Measurements from ENCODE around the gene G3BP1.
"Not testable (repeated sequence)": the region's sequence is repeated elsewhere in the genome, so short reads cannot be mapped to it uniquely, and the experiment has no call there.

The G3BP1 gene

DNA sequence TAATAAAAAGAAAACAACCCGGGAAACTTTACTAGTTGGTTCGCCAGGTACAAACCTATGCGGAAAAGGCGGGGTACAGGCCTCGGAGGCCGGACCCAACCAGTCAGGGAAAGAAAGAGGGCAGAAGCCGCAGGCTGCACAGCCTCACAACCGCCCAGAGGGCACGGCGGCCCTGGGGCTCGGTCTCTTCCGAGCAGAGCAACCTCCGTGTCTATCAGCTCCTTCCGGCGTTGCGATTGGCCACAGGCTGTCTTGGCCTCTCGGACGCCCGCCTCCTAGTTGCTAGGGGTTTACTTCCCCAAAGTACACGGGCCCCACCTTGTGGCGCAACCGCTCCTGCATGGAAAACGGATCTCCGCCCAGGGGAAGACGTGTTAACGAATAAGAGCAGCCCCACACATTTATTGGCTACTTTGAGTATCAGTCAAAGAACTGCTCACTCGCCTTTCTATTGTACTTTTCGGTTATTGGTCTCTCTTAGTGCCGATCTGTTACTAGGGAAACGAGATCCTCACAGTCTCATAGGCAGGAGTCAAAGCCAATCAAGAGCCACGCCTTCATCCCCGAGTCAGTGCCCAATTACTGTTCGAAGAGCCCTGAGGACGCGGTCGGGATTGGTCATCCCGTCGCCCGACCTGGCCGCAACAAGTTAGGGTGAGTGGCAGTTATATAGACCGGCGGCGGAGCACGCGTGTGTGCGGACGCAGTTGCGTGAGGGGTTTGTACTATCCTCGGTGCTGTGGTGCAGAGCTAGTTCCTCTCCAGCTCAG, at the start of gene G3BP1:
TSS of gene G3BP1 (plus strand) at position 696 of the 770 bp plus-strand sequence. CDS start 14,667 bp downstream, outside the sequence.
- DNase-seq: peak; percentile 100

GRCh38 chr5:151722546-151722945, 49.2 kb upstream of the G3BP1 start:
- DNase-seq: no peak

GRCh38 chr5:151724360-151724759, 47.4 kb upstream of the G3BP1 start:
- no peak for DNase-seq

GRCh38 chr5:151729597-151729996, 42.2 kb upstream of the G3BP1 start:
- not testable (repeated sequence) for DNase-seq

- no peak for DNase-seq
Observed at GRCh38 chr5:151730381-151730780, 41.4 kb upstream of the G3BP1 start.

DNA sequence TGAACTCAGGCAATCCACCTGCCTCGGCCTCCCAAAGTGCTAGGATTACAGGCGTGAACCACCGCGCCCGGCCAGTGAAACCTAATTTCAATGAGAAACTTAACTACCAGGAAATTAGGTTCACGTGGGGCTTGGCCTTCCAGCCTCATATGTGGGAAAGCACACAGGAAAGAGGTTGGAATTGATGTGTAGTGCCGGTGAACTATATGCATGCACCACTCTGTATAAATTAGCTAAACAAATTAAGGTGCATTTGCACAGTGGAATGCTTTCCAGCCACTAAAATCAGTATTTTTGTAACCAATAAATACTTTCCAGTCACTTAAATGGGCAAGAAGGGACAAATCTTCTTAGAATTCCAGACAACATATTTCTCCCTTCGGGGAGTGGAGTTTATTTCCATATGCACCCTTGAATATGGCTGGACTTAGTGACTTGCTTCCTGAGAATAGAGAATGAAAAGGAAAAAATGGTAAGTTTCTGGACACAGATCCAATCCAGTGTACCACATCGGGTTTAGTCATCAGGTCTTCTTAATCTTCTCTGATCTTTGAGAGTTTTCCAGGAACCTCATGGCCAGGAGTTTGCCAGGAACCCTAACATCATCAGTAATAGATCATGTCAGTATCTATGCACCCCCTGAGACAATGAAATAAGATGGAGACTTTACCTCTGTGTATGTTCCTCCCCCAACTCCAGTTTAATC, 38.2 kb upstream of the G3BP1 start:
- no peak for DNase-seq

DNA sequence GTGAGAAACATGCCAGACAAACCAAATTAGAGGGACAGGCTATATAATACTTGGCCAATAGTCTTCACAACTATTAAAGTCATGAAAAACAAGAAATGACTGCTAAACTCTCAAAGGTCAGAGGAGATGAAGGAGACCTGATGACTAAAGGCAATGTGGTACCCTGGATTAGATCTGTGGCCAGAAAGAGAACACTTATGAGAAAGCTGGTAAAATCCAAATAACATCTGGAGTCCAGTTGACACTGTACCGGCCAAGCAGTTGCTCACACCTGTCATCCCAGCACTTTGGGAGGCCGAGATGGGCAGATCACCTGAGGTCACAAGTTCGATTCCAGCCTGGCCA, 37.7 kb upstream of the G3BP1 start:
- DNase-seq: no peak

DNA sequence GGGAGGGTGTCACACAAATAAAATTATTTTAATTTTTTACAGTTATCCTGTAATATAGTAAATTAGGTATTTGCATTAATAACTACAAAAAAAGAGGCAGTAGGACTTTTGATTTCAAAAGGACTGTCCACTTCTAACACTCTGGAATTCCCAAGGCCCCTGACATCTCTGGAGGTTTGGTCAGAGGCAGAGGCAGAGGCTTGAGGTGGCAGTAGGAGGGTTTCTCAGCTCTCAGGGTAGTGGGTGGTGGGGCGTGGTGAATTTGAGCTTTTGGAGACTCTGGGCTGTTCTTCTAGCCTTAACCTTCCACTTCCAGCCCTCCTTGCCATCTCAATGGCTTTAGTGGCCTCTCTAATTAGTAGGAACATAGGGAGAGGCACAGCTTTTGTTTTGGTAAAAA, 36.1 kb upstream of the G3BP1 start:
- DNase-seq: no peak

GRCh38 chr5:151737431-151737830, 34.3 kb upstream of the G3BP1 start:
- DNase-seq: no peak

DNA sequence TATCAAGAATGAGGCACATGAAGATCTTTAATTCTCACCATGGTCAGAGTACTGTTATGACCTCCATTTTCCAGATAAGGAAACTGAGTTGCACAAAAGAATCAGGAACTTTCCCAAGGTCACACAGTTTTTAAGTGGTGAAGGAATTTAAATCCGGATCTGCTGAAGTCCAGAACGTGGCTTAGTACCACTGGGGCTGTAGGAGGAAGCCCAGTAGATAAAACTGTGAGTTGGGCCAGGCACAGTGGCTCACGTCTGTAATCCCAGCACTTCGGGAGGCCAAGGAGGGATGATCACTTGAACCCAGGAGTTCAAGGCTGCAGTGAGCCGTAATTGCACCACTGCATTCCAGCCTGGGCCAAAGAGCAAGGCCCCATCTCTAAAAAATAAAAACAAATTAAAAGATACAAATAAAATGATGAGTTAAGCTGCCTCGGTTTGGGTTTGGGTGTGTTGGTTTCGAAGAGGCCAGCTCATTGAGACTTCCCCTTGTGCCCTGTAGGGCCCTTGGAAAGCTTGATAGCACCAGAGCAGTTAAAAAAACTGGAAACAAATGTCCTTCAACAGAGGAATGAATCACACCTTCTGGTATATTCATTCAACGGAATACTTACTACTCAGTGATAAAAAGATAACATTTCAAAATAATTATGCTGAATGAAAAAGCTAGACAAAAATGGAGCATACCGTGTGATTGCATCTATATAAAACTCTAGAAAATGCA, 33.5 kb upstream of the G3BP1 start:
- no peak for DNase-seq

DNA sequence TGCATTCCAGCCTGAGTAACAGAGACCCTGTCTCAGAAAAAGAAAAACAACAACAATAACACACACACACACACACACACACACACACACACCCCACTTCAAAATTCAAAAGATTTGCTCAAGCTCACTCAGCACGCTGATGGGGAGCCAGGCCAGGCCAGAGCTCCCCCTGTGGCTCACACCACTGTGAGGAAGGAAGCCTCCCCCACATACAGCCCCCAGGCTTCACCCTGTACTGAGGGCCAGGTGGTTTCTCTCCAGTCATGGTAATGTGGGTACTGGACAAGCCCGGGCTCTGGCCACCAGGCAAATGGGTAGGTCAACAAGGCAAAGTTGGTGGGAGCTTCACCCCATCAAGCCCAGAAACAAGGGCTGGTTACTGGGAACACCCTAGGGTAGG, 32.4 kb upstream of the G3BP1 start:
- DNase-seq: no peak

DNA sequence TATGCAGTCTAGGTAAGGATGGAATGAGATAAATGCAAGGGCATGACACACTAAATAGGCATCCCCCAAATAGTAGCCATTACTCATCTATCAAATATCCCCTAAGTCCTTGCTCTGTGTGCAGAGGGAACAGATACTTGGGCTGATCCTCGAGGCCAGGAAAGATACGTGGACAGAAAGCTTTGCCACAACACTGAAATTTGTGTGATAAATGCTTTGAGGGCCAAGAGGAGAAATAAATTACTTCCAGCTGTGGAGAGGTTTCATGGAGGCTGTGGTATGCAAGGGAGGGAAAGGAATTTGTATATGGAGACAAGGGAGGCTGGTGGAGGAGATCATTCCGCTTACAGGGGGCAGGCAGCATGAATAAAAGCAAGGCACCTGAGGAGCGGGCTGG, 31.8 kb upstream of the G3BP1 start:
- DNase-seq: no peak

DNA sequence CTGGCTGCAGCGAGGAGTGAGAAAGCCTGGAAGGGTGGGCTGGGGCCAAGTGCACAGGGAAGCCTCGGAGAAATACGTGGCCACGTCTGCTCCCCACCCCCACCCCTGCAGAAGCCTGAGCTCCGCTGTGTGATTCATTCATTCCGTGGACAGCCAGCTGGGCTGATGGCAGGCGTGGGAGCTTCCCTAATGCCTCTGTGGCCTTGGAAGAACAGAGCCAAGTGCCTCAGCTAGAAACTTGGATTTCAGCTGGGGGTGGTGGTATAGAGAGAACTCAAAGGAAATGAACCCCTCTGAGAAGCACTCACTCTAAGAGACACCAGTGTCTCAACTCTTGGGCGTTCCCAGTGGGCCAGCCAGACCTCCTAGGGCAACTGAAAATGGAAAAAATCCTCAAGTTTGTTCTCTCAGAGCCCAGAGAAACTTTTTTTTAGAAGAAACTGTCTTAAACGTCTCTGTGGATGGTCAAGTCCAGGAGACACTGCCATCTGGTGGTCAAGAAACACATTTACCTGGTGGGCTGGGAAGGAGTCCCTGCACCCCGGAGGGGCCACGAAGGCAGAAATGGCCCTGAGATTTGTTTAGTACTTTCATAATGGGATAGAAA, 31.3 kb upstream of the G3BP1 start:
- peak; percentile 1 for DNase-seq

DNA sequence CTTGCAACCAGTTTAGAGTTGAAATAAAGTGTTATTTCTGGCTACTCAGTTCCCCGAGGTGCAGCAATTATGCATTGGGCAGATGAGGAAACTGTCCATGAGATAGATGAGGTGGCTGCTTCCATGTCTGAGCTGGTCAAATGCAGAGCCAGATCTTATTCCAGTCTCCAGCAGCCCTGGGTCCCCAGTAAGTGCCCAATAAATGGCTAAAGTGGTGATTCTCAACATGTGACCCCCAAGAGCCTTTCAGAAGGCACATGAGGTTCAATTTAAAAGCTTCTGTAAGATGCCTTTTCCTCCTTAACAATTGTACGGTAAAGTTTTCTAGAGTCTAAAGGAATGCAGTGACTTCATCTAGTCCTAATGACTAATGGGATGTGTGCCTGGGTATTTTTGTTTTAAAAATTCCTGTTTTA, 30.8 kb upstream of the G3BP1 start:
- DNase-seq: no peak

- no peak for DNase-seq
Observed at GRCh38 chr5:151741678-151742423, 29.9 kb upstream of the G3BP1 start.

DNA sequence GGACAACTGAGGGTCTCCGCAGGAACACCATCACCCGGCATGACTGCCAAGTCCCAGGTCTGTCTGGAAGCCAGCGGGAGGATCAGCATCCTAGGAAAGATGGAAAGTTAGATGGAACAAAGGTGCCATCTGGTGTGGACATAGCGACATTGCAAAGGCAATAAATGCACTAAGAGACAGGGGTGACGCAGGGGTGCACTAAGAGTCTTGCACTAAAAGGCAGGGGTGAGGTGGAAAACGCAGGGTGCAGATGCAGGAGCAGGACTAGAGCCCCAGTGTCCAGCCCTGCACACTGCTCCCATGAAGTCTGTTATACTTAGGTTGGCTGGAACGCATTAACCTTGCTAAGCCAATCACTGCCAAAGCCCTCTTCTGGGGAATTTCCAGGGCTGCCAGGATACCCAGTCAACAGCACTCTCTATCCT, 28.9 kb upstream of the G3BP1 start:
- DNase-seq: no peak

DNA sequence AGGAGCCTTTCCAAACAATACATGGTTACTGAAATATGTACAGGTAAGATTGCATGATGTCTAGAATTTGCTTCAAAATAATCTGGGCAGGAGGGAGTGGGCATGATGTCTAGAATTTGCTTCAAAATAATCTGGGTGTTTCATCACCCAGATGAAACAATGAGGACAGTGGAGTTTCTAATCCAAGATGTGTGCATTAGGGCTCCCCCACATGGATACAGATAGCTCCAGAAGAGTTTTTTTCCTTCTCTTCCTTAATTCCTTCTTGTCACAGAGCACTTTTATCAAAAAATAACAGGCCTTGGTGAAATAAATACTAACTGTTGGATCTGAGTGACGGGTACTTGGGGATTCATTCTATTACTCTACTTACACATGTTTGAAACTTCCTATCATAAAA, 28.2 kb upstream of the G3BP1 start:
- no peak for DNase-seq

GRCh38 chr5:151745071-151745705, 26.6 kb upstream of the G3BP1 start:
- no peak for DNase-seq

DNA sequence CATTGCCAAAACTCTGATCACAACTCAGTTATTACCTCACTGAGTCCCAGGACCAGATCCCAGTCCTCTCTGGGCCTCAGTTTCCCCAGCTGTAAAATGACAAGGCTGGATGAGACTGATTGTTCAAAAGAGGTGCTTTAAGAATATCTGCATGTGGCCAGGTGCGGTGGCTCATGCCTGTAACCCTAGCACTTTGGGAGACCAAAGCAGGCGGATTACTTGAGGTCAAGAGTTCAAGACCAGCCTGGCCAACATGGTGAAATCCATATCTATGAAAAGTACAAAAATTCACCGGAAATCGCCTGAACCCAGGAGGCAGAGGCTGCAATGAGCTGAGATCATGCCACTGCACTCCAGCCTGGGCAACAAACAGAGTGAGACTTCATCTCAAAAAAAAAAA, 21.6 kb upstream of the G3BP1 start:
- no peak for DNase-seq

DNA sequence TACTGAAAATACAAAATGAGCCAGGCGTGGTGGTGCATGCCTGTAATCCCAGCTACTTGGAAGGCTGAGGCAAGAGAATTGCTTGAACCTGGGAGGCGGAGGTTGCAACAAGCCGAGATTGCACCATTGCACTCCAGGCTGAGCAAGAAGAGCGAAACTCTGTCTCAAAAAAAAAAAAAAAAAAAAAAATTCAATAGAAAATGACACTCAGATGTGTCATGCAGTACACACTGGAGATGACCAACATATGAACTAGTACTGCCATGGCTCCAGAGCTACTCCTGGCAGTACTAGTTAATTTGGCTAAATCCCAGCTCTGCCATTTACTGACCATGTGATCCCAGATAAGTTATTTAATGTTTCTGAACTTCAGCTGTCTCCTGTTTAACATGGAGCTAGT, 20.7 kb upstream of the G3BP1 start:
- no peak for DNase-seq

DNA sequence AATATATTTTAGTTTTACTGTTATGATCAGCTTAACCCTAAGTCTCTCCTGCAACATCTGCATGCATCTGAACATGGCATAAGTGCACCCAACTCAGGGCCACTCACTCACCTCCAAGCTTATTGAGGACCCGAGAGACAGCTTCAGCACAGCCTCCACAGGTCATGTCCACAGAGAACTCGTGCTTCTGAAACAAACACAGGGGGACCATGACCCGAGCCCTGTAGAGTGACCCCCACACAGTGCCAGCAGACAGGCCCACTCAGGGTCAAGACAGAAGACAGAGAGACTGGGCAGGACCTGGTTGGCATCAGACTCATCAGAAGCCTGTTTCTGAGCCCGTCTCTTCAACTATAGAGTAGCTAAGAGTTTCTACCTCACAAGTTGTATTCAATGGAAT, 20.2 kb upstream of the G3BP1 start:
- no peak for DNase-seq

DNA sequence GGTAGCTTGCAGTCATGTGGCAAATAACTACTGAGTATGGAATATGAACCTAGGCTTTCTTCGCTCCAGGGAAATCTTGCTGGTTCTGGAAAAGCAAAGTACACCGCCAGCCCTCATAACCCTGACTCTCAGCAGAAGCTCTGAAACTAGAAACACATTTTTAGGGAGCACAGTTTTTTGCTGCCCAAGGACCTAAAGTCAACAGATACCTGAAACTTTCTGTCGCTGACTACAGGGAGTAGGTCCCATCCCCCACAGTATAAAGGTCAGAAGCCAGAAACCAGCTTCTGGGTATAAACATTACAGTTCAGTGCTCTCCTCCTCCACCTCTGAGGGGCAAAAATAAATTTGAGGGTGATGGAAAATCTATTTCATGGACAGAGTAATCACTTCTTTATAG, 16.4 kb upstream of the G3BP1 start:
- DNase-seq: no peak

All from DMS79 treated with DMSO at 0.1 percent for 48 hours (cell line).